Endometrium (tissue), 2 donors: ENCODE data around the gene KPNA1.

Source experiments
- FAIRE-seq: peaks from 2 replicates; lab custom pipeline; 2012; peaks lifted over from hg19 to GRCh38; lab: Jason Lieb, UNC
- donor health status: control.
- donor health status: control.

Gene KPNA1

GRCh38 chr3:122514123-122515019, at the start of gene KPNA1:
KPNA1 (minus strand) TSS chr3:122514939; CDS start chr3:122496565, 18,374 bp downstream.
- FAIRE-seq = no peak

- no peak for FAIRE-seq
Observed at GRCh38 chr3:122564155-122564912, 49.6 kb upstream of the KPNA1 start, which contains the start of the genes DTX3L and PARP9. DTX3L (plus strand) TSS chr3:122564338; CDS start chr3:122564427, 89 bp downstream. PARP9 (minus strand) TSS chr3:122564300; CDS start chr3:122559620, 4,680 bp downstream.

GRCh38 chr3:122563717-122564025, 48.9 kb upstream of the KPNA1 start:
- no peak for FAIRE-seq

GRCh38 chr3:122562923-122563716, 48.4 kb upstream of the KPNA1 start:
- no peak for FAIRE-seq

GRCh38 chr3:122560680-122561079, 45.9 kb upstream of the KPNA1 start:
- no peak for FAIRE-seq

GRCh38 chr3:122559906-122560305, 45.2 kb upstream of the KPNA1 start:
- no peak for FAIRE-seq

GRCh38 chr3:122558605-122559004, 43.9 kb upstream of the KPNA1 start:
- no peak for FAIRE-seq

GRCh38 chr3:122557356-122557755, 42.6 kb upstream of the KPNA1 start:
- FAIRE-seq = no peak

- no peak for FAIRE-seq
Observed at GRCh38 chr3:122555275-122556071, 40.7 kb upstream of the KPNA1 start.

GRCh38 chr3:122553171-122553570, 38.4 kb upstream of the KPNA1 start:
- no peak for FAIRE-seq

- FAIRE-seq = no peak
Observed at GRCh38 chr3:122548619-122549018, 33.9 kb upstream of the KPNA1 start.

GRCh38 chr3:122548076-122548475, 33.3 kb upstream of the KPNA1 start:
- FAIRE-seq = no peak

GRCh38 chr3:122546151-122546550, 31.4 kb upstream of the KPNA1 start:
- no peak for FAIRE-seq

GRCh38 chr3:122538956-122539490, 24.3 kb upstream of the KPNA1 start:
- no peak for FAIRE-seq

- FAIRE-seq = no peak
Observed at GRCh38 chr3:122536632-122537001, 21.9 kb upstream of the KPNA1 start.

GRCh38 chr3:122535964-122536631, 21.4 kb upstream of the KPNA1 start:
- FAIRE-seq = no peak

- no peak for FAIRE-seq
Observed at GRCh38 chr3:122533931-122534334, 19.2 kb upstream of the KPNA1 start.

- no peak for FAIRE-seq
Observed at GRCh38 chr3:122533480-122533879, 18.7 kb upstream of the KPNA1 start.

- no peak for FAIRE-seq
Observed at GRCh38 chr3:122530164-122530563, 15.4 kb upstream of the KPNA1 start.

- no peak for FAIRE-seq
Observed at GRCh38 chr3:122523317-122523716, 8.6 kb upstream of the KPNA1 start.

- no peak for FAIRE-seq
Observed at GRCh38 chr3:122520861-122521260, 6.1 kb upstream of the KPNA1 start.
